HepG2 (cell line): Measurements from ENCODE around the gene IQCN. TPM values are rescaled to one million over a fixed set of nuclear protein-coding genes. Genes with fewer than 3 reads are reported as not detected.
A peak's percentile ranks its signal among the peaks of the same experiment; 100 is the strongest.

Experiments used
- GZF1 ChIP-seq: sonication (generic); formaldehyde crosslinking; IDR thresholded peaks from 2 replicates; pipeline ENCODE4 v1.5.1; 2020; ENCODE audit warnings: mild to moderate bottlenecking, missing genetic modification reagents
- IRF1 ChIP-seq: sonication (generic); formaldehyde crosslinking; IDR thresholded peaks from 2 replicates; pipeline ENCODE4 v1.4.0; 2020; ENCODE audit warnings: low read depth, mild to moderate bottlenecking, missing genetic modification reagents
- MYPOP ChIP-seq: sonication (generic); formaldehyde crosslinking; IDR thresholded peaks from 2 replicates; pipeline ENCODE4 v1.8.1; 2023; ENCODE audit warnings: mild to moderate bottlenecking, moderate library complexity, missing genetic modification reagents
- NFIB ChIP-seq: sonication (generic); formaldehyde crosslinking; IDR thresholded peaks from 2 replicates; pipeline ENCODE4 v1.9.0; 2021; ENCODE audit warnings: missing genetic modification reagents, mild to moderate bottlenecking, borderline replicate concordance
- NR2F2 ChIP-seq: IDR thresholded peaks from 2 replicates; pipeline ENCODE4 v1.6.1; 2012; ENCODE audit warnings: low read depth, inconsistent platforms, borderline replicate concordance
- ONECUT2 ChIP-seq: sonication (generic); formaldehyde crosslinking; IDR thresholded peaks from 2 replicates; pipeline ENCODE4 v1.4.0; 2020; ENCODE audit warnings: missing genetic modification reagents
- PBX3 ChIP-seq: sonication (generic); formaldehyde crosslinking; IDR thresholded peaks from 2 replicates; pipeline ENCODE4 v1.8.1; 2023; ENCODE audit warnings: missing genetic modification reagents, inconsistent platforms, borderline replicate concordance
- SNAI1 ChIP-seq: sonication (generic); formaldehyde crosslinking; IDR thresholded peaks from 2 replicates; pipeline ENCODE4 v1.5.0; 2020; ENCODE audit warnings: mild to moderate bottlenecking, missing genetic modification reagents, borderline replicate concordance
- SOX13 ChIP-seq, 3 experiments: fragments of 450-650 bp in 1 of 3; sonication (generic) in 1 of 3; formaldehyde crosslinking in 1 of 3; IDR thresholded peaks in 2 of 3; conservative IDR thresholded peaks in 1 of 3; 2 replicates each; pipeline versions ENCODE4 v1.5.0 to v1.6.1; 2016 to 2020; ENCODE audit warnings: antibody characterized with exemption in 1 of 3, mild to moderate bottlenecking in 1 of 3, missing compliant biosample characterization in 1 of 3, missing genetic modification reagents in 1 of 3, moderate library complexity in 1 of 3
- TARDBP ChIP-seq: sonication (generic); formaldehyde crosslinking; IDR thresholded peaks from 2 replicates; pipeline ENCODE4 v1.8.0; 2022; ENCODE audit warnings: mild to moderate bottlenecking, missing genetic modification reagents
- TRAFD1 ChIP-seq: sonication (generic); formaldehyde crosslinking; IDR thresholded peaks from 2 replicates; pipeline ENCODE4 v1.5.1; 2020; ENCODE audit warnings: missing genetic modification reagents, mild to moderate bottlenecking, borderline replicate concordance
- XRCC5 ChIP-seq: fragments of 200-400 bp; formaldehyde crosslinking; optimal IDR thresholded peaks from 2 replicates; pipeline ENCODE3; 2017; ENCODE audit warnings: mild to moderate bottlenecking, low read length
- ZBTB34 ChIP-seq: sonication (generic); formaldehyde crosslinking; IDR thresholded peaks from 2 replicates; pipeline ENCODE4 v1.8.0; 2022; ENCODE audit warnings: mild to moderate bottlenecking, missing genetic modification reagents
- ZMAT3 ChIP-seq: sonication (generic); formaldehyde crosslinking; conservative IDR thresholded peaks from 2 replicates; pipeline ENCODE4 v1.7.0; 2021; ENCODE audit warnings: missing genetic modification reagents
- ZNF251 ChIP-seq: sonication (generic); formaldehyde crosslinking; IDR thresholded peaks from 2 replicates; pipeline ENCODE4 v1.9.0; 2021; ENCODE audit warnings: mild to moderate bottlenecking, missing genetic modification reagents
- ZNF382 ChIP-seq: sonication (generic); formaldehyde crosslinking; IDR thresholded peaks from 2 replicates; pipeline ENCODE4 v1.5.0; 2020; ENCODE audit warnings: missing genetic modification reagents, mild to moderate bottlenecking, borderline replicate concordance
- ZNF713 ChIP-seq: sonication (generic); formaldehyde crosslinking; IDR thresholded peaks from 2 replicates; pipeline ENCODE4 v1.4.0; 2020; ENCODE audit warnings: mild to moderate bottlenecking, missing genetic modification reagents
- ZNF776 ChIP-seq: sonication (generic); formaldehyde crosslinking; IDR thresholded peaks from 2 replicates; pipeline ENCODE4 v1.4.0; 2020; ENCODE audit warnings: mild to moderate bottlenecking, missing genetic modification reagents
- polyA plus RNA-seq, 8 experiments: library from polyadenylated mRNA; depleted of rRNA in 3 of 8; stranded (reverse) in 7 of 8; unstranded in 1 of 8; fragments of >200 nt; fragmentation: Illumina TruSeq in 4 of 8; extraction: Trizol in 4 of 8; gene quantifications; 2 replicates each; pipeline versions ENCODE4 v1.2.1 to v1.2.3, GENCODE V29; 2011 to 2016; ENCODE audit warnings: low read depth in 4 of 8, missing spikeins in 1 of 8, mixed read lengths in 1 of 8; ENCODE audit not compliant: insufficient read depth in 1 of 8
- total RNA-seq, 5 experiments: library from RNA; depleted of rRNA; stranded (reverse); fragments of >200 nt; fragmentation: Illumina TruSeq; extraction: Trizol; gene quantifications; 2 replicates each; pipeline ENCODE4 v1.2.3, GENCODE V29; 2016; ENCODE audit warnings: low read depth in 1 of 5
- TF ChIP-seq, protein P1 (sequence below): sonication (generic); formaldehyde crosslinking; IDR thresholded peaks from 2 replicates; pipeline ENCODE4 v1.8.0; 2022; ENCODE audit warnings: mild to moderate bottlenecking, missing genetic modification reagents, moderate library complexity
- TF ChIP-seq, protein P2 (sequence below): sonication (generic); formaldehyde crosslinking; IDR thresholded peaks from 2 replicates; pipeline ENCODE4 v1.4.0; 2020; ENCODE audit warnings: mild to moderate bottlenecking, missing genetic modification reagents

The IQCN gene
- total and polyA plus RNA-seq, 2 of the 13 experiments (the other 11 are each of a cell fraction or from before 2014, with no cell fraction given), result 0.04 to 0.18 TPM

DNA sequence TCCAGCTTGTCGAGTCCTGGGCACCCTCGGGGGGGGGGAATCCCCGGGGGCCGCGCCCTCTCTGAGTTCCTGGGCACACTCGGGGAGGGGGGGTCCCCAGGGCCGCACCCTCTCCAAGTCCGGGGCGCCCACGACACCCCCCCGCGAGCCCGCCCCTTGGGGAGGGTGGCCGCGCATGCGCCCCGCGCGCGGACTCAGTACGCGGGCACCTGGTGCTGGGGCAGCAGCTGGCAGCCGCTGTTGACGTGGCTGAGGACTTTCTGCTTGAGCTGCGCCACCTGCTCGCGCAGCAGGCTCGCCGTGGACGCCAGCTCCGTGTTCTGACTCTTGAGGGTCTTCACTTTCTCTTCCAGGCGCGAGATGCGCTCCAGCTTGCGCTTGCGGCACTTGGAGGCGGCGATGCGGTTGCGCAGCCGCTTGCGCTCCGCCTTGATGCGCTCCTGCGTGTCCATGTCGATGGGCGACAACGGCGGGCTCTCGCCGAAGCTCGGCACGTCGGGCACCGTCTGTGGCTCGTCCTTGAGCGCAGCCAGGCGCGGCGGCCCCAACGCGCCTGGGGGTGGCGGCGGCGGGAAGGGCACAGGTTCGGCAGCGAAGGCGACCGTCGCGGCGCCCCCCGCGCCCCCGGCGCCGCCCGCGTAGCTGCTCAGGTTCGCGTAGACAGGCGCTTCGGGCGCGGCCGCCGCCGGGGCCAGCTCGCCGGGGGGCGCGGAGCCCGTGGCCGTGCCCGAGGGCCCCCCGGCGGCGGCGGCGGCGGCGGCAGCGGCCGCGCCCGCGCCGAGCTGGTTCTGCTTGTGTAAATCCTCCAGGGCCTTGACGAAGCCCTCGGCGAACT, 6.2 kb upstream of the IQCN start (continued):
- TF ChIP-seq PBX3 (CRISPR knock-in tag), result peak; percentile 29; the same call in 1 of the 2 replicates
- no peak for TF ChIP-seq ZNF251
- TF ChIP-seq GZF1, result no peak
- no peak for TF ChIP-seq ZMAT3
- TF ChIP-seq SNAI1 (CRISPR knock-in tag), result no peak
- no peak for TF ChIP-seq ZBTB34
- TF ChIP-seq, protein P1, sequence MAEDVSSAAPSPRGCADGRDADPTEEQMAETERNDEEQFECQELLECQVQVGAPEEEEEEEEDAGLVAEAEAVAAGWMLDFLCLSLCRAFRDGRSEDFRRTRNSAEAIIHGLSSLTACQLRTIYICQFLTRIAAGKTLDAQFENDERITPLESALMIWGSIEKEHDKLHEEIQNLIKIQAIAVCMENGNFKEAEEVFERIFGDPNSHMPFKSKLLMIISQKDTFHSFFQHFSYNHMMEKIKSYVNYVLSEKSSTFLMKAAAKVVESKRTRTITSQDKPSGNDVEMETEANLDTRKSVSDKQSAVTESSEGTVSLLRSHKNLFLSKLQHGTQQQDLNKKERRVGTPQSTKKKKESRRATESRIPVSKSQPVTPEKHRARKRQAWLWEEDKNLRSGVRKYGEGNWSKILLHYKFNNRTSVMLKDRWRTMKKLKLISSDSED, result 0 out of 2 replicates have a peak, but pooled peaks have one; percentile 15
- TF ChIP-seq TARDBP (CRISPR knock-in tag), result no peak
- no peak for TF ChIP-seq ZNF713 (CRISPR knock-in tag)
- TF ChIP-seq, protein P2, sequence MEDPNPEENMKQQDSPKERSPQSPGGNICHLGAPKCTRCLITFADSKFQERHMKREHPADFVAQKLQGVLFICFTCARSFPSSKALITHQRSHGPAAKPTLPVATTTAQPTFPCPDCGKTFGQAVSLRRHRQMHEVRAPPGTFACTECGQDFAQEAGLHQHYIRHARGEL, result no peak
- TF ChIP-seq NR2F2, result no peak
- no peak for TF ChIP-seq ONECUT2 (CRISPR knock-in tag)
- TF ChIP-seq ZNF776, result no peak
- TF ChIP-seq MYPOP (CRISPR knock-in tag), result peak; percentile 89
- no peak for TF ChIP-seq NFIB (CRISPR knock-in tag)
- TF ChIP-seq SOX13 (IDR thresholded peaks at IDR 0.05), result no peak
- TF ChIP-seq SOX13 (CRISPR knock-in tag; conservative IDR thresholded peaks at IDR 0.05 in 1 of 2, IDR thresholded peaks at IDR 0.05 in 1 of 2), result no peak
- peak; percentile 17 for TF ChIP-seq XRCC5
- TF ChIP-seq ZNF382, result no peak
- no peak for TF ChIP-seq IRF1 (CRISPR knock-in tag)
- no peak for TF ChIP-seq TRAFD1 (CRISPR knock-in tag)
